HG03135 (cell line): Measurements from ENCODE around the gene ARHGEF1.

Experiments used
- ATAC-seq: cut with Tn5 transposase; IDR thresholded peaks from one replicate; pipeline ENCODE4 v1.9.1; 2021; ENCODE audit warnings: mild to moderate bottlenecking, moderate library complexity; ENCODE audit not compliant: unreplicated experiment

The ARHGEF1 gene, protein sequence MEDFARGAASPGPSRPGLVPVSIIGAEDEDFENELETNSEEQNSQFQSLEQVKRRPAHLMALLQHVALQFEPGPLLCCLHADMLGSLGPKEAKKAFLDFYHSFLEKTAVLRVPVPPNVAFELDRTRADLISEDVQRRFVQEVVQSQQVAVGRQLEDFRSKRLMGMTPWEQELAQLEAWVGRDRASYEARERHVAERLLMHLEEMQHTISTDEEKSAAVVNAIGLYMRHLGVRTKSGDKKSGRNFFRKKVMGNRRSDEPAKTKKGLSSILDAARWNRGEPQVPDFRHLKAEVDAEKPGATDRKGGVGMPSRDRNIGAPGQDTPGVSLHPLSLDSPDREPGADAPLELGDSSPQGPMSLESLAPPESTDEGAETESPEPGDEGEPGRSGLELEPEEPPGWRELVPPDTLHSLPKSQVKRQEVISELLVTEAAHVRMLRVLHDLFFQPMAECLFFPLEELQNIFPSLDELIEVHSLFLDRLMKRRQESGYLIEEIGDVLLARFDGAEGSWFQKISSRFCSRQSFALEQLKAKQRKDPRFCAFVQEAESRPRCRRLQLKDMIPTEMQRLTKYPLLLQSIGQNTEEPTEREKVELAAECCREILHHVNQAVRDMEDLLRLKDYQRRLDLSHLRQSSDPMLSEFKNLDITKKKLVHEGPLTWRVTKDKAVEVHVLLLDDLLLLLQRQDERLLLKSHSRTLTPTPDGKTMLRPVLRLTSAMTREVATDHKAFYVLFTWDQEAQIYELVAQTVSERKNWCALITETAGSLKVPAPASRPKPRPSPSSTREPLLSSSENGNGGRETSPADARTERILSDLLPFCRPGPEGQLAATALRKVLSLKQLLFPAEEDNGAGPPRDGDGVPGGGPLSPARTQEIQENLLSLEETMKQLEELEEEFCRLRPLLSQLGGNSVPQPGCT

DNA sequence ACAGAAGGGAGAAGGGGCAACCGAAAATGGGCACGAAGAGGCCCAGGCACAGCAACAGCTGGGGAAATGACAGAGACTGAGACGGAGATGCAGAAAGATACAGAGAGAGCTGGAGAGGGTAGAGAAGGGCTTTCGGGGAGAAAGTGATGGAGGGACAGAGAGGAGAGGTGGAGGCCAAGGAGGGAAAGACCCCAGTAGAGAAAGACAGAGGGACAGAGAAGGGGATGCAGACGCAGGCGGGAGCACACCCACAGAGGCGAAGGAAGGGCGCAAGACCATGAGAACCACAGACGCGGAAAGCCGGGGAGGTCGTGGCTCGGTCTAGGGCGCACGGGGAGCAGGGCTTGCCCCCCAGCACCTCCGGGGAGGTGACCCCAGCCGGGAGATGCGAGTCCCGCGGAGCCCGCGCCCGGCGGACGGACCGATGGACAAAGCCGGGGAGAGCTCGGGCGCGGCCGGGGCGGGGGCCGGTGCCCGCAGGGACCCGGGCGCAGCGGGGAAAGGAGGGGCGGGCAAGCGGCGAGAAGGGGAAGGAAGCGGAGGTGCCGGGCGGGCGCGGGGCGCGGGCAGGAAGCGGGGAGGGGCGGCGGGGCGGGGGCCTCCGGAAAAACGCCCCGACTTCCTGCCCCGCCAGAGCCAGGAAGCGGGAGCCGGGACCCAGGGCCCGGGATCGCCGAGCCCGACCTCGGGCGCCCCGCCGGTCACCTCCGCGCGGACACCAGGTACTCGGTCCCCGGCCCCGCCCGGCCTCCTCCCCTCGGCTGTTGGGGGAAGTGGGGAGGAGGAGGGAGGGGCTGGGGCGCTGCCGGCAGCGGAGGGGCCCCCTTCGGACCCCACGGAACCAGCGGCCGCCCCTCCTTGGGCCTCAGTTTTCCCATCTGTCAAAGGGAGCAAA lies at the start of gene ARHGEF1:
ARHGEF1 (plus strand) TSS at position 617 of the 895 bp plus-strand sequence. CDS start 4,899 bp downstream, outside the sequence.
- ATAC-seq: no peak

DNA sequence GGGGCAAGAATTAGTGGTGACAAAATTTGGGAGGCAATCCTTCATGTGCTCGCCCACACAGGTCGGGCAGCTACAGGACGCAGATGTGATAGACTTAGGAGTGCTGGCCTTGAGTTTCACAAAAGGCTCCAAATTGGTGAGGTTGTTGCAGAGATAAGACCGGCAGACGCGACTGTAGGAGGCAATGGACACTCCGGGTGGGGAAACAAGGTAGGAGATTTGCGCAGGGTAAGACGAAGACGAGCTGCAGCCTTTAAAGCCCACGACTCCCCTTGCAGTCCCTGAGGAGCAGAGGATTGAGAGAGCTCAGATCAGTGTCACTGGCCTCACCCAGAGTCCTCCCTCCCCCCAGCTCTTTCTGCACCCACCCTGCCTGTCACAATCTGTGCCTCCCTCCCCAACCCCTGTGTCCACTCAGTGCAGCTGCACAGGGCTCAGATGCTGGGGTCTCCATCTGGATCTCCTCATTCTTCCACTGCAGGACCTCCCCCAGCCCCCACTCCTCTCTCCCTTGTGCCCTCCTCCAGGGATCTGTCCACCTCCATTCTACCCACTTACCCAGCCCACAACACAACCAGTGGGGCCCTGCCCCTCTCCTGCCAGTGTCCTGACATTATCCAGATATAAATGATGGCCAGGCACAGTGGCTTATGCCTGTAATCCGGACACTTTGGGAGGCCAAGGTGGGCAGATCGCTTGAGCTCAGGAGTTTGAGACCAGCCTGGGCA lies 44.8 kb upstream of the ARHGEF1 start:
- ATAC-seq: no peak

DNA sequence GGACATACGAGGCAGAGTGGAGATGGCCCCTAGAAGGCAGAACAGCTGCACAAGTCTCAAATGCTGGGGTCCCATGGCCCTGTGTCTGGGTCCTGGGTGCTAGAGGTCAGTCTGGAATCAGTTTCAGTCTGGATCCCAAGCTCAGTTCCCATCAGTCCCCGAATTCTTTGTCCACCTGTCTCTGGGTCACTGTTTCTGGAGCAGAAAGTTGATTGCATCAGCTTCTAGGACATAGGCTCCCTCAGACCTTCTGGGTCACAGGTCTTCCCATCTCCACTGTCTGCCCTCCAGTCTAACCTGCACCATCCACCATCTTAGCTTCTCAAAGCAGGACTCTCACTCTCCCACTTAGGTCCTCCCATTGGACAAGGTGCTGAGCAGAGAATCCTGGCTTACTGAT lies 43.8 kb upstream of the ARHGEF1 start:
- no peak for ATAC-seq

DNA sequence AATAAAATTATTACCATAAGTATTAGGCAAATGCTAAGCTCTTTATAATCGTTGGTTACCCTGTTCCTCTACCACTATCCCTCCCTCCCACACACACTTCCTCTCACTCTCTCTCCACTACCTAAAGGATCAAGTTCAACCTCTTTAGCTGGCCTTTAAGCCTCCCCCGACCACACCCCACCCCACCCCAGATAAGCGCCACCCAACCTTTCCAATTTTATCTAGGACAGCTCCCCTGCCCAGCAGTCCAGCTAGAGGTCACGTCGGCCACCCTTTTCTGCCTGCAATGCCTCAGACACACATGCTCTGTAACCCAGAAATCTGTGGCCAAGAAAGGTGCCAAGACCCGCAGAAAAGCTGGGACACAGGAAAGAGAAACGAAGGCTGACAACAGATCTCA lies 39.6 kb upstream of the ARHGEF1 start:
- ATAC-seq: no peak

DNA sequence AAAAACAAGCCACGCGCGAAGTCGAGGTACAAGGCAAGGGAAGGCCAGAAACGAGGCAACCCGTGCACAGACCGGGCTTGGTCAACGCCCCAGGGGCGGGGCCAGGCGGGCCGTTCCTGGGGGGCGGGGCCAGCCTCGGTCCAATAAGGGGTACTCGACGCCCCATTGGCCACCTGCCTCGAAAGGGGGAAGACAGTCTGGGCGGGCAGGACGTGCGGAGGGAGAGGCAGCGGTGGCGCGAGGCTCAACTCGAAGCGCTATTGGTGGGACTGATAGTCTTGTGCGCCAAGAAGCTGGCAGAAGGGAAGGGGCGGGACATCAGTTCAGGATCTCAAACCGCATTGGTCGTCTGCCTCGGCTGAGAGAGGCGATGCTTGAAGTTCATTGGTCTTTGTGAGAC lies 38.4 kb upstream of the ARHGEF1 start, which contains the start of gene LYPD4:
LYPD4 (minus strand) TSS at position 83 of the 400 bp plus-strand sequence. CDS start 5,398 bp downstream, outside the sequence.
- ATAC-seq: no peak

DNA sequence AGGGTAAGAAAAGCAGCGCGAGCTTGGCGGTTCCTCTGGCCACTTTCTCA lies 38.2 kb upstream of the ARHGEF1 start, which contains the start of gene DMRTC2:
DMRTC2 (plus strand) TSS at position 42 of the 50 bp plus-strand sequence. CDS start 2,387 bp downstream, outside the sequence.
- no peak for ATAC-seq

DNA sequence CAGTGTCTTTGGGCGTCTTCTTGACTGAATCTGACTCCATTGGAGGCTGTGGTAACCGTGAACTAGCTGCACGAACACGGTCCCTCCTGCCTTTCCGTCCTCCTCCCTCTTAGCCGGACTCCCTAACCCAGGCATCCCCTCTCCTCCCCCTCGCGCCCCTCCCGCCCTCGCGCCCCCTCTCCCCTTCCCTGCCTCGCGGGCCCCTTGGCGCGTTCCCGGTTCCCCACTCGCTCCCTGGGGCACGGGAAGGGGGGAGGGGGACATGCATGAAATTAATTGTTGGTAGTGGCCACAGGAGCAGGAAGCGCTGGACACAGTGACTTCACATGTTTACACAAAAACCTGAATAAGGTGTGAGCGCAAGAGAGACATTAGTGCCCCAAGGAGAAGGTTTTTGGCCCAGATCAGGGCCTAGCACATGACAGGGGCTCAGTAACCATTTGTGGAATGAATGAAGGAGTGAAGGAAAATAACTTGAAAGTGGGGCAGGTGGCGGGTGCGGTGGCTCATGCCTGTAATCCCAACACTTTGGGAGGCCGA lies 37.9 kb upstream of the ARHGEF1 start:
- no peak for ATAC-seq

DNA sequence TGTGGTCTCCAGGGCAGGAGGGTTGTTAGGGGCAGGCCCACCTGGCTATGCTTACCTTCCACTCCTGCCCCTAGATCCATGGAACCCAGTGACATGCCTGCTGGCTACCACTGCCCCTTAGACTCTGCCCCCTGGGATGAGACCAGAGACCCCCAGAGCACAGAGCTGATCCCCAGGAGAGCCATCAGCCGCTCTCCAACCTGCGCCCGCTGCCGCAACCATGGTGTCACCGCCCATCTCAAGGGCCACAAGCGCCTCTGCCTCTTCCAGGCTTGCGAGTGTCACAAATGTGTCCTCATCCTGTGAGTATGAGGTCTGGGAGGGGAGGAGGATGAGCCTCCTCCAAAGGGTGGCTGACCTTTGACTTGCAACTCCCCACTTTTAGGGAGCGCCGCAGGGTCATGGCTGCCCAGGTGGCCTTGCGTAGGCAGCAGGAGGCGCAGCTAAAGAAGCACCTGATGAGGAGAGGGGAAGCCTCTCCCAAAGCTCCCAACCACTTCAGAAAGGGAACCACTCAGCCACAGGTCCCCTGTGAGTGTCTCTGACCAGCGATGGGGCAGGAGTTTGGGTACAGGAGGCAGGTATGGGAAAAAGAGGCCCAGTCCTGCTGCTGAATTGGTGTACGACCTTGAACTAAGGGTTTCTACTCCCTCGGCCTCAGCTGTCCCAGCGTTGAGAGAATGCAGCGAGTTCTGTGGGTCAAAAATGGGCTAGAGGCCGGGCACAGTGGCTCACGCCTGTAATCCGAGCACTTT lies 35.5 kb upstream of the ARHGEF1 start:
- no peak for ATAC-seq

DNA sequence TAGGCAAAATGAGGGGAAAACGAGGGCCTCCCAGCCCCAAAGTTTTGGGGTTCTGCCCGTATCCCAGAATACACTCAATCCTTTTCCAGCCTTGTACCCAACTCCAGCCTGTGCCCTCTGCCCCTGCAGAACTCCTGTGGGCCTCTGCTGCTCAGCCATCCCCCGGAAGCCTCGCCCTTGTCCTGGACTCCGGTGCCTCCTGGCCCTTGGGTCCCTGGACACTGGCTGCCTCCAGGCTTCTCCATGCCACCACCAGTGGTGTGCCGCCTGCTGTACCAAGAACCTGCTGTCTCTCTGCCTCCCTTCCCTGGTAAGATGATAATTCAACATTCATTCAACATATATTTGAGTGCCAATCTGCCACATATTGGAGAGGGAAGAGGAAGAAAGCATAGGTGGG lies 34.3 kb upstream of the ARHGEF1 start:
- no peak for ATAC-seq

DNA sequence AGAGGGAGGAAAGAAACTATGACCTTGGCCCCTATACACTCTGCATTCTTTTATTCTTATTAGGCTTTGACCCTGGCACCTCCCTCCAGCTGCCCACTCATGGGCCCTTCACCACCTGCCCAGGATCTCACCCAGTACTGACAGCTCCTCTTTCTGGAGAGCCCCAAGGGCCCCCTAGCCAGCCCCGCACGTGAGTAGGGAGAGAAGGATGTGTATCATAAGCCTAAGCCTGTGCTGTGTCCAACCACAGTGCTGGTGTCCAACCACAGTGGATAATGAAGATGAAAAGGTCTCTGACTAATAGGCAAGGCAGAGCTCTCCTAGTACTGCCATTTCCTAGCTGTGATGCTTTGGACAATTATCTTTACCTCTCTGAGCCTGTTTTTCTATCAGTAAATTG lies 33.9 kb upstream of the ARHGEF1 start:
- no peak for ATAC-seq

DNA sequence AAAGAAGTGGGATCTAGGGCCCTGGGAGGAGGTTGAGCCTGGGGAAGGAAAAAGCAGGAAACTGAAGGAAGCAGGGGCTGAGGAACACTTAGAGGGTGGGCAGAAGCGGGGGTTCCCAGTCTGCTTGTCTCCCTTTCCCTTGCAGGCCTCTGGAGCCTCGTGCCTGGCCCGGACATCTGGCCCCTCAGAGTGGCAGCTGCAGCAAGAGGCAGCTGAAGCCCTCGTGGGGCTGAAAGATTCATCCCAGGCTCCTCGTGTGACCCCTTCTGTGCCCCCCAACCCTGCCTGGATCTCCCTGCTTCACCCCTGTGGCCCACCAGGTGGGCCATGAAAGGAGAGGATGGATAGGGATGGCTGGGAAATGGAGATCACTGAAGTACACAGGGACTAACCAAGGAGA lies 32.6 kb upstream of the ARHGEF1 start:
- ATAC-seq: no peak

DNA sequence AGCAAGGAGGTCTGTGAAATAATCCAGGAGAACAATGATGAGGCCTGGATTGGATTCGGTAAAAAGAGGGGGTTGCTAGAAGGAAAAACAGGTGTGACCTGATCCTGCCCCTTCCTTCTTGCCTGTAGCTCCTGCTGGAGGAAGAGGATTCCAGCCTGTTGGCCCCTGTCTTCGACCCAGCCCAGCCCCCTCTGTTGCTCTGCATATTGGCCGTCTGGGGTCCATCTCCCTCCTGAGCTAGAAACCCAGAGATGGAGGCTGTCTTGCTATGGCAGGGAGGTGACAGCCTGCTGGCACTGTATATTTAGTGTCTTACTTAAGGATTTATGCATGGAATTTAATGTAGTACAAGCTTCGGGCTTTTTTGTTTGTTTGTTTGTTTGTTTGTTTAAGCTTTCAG lies 31.5 kb upstream of the ARHGEF1 start:
- no peak for ATAC-seq

DNA sequence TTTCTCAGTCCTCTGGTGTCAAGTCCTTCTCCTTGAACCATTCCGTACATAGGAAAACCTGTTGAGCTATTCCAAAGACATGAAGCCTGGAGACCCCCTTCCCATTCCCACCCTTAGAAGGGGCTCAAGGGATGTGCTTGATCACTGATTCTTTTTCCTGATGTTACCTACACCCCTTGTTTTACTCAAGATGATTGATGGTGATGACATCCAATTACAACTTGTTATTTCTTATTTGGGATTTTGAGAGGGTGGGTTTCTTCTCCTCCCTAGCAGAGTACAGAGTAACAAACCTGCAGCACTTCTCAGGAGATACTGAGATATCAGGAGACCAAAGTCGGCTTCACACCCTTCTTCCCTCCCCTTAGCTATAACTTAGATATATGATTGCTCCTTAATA lies 29.6 kb upstream of the ARHGEF1 start:
- no peak for ATAC-seq

DNA sequence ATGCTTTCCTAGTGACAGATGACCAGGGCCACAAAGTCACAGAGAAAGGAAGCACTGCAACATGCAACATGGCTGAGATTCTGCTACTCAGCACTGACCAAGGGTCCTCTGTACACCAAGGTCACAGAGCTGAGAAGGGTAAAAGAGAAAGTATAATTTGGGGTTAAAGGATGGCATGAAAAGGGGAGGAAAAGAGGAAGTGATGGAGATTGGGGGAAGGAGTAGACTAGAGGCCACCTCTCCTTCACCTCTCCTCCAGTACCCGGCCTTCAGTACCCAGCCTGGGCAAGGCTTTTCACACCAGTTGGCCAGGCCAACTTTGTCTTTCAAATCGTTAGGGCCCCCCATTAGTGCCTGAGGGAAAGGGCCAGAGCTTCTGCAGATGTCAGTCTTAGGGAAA lies 29.2 kb upstream of the ARHGEF1 start:
- ATAC-seq: no peak

DNA sequence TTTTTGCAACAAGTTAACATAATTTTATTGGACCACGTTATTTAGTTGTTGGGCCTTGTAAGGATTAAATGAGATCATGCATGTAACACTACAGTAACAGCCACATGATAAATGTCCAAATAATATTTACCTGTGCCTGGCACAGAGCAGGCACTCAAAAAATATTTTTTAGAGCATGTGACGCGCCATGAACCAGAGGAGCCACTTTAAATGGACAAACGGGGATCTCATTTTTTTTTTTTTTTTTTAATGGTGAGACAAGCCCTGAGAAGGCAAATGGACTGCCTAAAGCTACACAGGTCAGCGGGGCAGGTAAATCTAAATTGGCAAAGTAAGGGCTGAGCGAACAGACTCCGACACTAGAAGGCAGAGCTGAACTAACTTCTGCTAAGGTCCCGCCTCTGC lies 23.8 kb upstream of the ARHGEF1 start:
- ATAC-seq: no peak

DNA sequence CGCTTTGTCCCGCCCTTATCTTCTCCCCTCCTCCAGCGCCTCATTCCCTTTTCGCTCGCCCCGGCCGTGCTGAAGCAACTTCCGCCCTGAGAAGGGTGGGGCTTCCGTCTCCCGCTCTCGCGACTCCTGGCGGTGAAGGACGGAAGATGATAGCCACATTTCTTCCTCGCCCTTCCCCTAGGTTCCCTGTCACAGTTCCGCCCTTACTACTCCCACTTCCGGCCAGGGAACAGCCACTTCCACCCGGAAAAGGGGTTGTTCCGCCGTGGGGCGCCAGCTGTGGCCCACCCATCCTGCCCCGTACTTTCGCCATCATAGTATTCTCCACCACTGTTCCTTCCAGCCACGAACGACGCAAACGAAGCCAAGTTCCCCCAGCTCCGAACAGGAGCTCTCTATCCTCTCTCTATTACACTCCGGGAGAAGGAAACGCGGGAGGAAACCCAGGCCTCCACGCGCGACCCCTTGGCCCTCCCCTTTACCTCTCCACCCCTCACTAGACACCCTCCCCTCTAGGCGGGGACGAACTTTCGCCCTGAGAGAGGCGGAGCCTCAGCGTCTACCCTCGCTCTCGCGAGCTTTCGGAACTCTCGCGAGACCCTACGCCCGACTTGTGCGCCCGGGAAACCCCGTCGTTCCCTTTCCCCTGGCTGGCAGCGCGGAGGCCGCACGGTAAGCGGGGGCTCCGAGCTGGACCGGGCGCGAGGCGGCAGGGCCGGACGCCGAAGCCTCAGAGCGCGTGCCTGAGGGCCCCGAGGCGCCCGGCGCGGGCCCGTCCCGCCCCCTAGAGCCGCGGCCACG lies 23.2 kb upstream of the ARHGEF1 start, which contains the start of gene RPS19:
RPS19 (plus strand) TSS at position 638 of the 801 bp plus-strand sequence. CDS start 520 bp downstream, outside the sequence.
- ATAC-seq: peak; percentile 74

DNA sequence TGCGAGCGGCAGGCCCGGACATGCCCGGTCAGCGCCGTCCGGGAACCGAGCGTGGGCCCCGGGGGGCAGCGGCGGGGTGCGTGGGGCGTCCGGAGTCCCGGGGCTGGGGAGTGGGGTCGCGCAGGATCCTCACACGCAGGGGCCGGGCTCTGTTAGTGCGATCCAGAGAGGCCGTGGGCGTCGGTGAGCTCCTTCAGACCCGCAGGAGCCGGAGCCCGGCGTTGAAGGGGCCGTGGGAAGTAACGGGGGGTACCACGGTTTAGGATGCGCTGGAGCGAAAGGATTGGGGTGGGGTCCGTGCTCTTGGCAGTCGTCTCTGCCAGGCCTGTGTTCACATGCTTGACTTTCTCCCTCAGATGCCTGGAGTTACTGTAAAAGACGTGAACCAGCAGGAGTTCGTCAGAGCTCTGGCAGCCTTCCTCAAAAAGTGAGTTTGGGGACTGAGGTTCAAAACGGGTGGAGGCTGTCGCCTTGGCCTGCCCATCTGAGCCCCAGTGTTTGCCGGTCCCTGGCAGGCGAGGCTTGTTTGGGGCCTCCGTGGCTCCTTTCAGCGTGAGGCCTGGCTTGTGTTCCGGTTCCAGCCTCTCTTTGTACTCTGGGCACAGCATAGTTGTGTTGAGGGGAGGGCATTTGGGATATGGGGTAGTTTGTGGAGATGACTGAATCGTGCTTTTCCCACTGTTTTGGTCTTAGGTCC lies 22.4 kb upstream of the ARHGEF1 start:
- no peak for ATAC-seq

DNA sequence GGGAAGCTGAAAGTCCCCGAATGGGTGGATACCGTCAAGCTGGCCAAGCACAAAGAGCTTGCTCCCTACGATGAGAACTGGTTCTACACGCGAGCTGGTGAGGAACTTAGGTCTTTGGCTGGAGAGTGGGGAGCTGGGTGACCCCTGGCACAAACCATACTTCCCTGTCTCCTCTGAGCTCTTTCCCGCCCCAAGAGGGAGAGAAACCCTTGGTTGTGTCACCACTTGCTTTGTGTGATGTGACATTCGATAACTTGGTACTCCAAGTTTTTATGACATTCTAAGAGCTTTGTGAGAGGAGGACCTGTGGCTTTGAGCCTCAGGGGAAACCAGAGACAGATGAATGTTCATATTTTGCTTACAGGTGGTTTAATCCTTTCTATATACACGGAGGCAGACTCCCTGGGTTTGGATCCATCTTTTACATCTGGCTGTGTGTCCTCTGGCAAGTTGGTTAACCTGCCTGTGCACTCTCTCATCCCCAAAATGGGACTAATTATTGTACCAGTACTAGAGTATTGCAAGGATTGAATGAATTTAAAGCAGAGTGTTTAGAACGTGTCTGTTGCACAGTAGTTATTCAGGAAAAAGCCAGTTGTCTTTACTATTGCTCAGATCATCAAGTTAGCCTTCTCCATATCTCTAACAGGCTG lies 21.7 kb upstream of the ARHGEF1 start:
- ATAC-seq: no peak
